Right lung (tissue), 10 donors: ENCODE measurements around the gene CYGB. TPM values are rescaled to one million over a fixed set of nuclear protein-coding genes. Genes with fewer than 3 reads are reported as not detected.

Experiments
- DNase-seq, 2 donors: peaks; one replicate each; pipeline ENCODE4 v3.0.0-alpha.2; 2013
- long read RNA-seq, 8 donors: transcript quantifications; one replicate each; lab custom pipeline, GENCODE V29; 2026
- polyA plus RNA-seq, 5 donors: library from polyadenylated mRNA; unstranded; fragments of 120-200 nt; gene quantifications; one replicate each; pipeline versions ENCODE4 v1.2.1 to v1.2.3, GENCODE V29; 2013; ENCODE audit warnings: inconsistent platforms in 1 of 5, low replicate concordance in 1 of 5; ENCODE audit not compliant: insufficient read length in 5 of 5, insufficient read depth in 1 of 5

Gene CYGB
- polyA plus RNA-seq = 10 to 100 TPM; 16.5 to 43.8 (median 30.4) TPM
- long read RNA-seq, donor 1, transcript CYGB-201 (4 exons, 2,158 nt) = major isoform, 36 of 37 reads
- long read RNA-seq, donor 1, partial matches to known transcripts = 0 of 37 reads
- long read RNA-seq, donor 1, other reads (novel, unspliced or antisense) = 0 of 37 reads
- long read RNA-seq, donor 2, transcript CYGB-201 (4 exons, 2,158 nt) = major isoform, 8 of 8 reads
- long read RNA-seq, donor 2, partial matches to known transcripts = 0 of 8 reads
- long read RNA-seq, donor 2, other reads (novel, unspliced or antisense) = 0 of 8 reads
- long read RNA-seq, donor 3, transcript CYGB-201 (4 exons, 2,158 nt) = major isoform, 20 of 27 reads
- long read RNA-seq, donor 3, partial matches to known transcripts = 6 of 27 reads
- long read RNA-seq, donor 3, other reads (novel, unspliced or antisense) = 0 of 27 reads
- long read RNA-seq, donor 4, transcript CYGB-201 (4 exons, 2,158 nt) = major isoform, 8 of 8 reads
- long read RNA-seq, donor 4, partial matches to known transcripts = 0 of 8 reads
- long read RNA-seq, donor 4, other reads (novel, unspliced or antisense) = 0 of 8 reads
- long read RNA-seq, donor 5, transcript CYGB-201 (4 exons, 2,158 nt) = major isoform, 21 of 22 reads
- long read RNA-seq, donor 5, partial matches to known transcripts = 0 of 22 reads
- long read RNA-seq, donor 5, other reads (novel, unspliced or antisense) = 0 of 22 reads
- long read RNA-seq, donor 6, transcript CYGB-201 (4 exons, 2,158 nt) = major isoform, 26 of 34 reads
- long read RNA-seq, donor 6, partial matches to known transcripts = 5 of 34 reads
- long read RNA-seq, donor 6, other reads (novel, unspliced or antisense) = 0 of 34 reads
- long read RNA-seq, donor 7, transcript CYGB-201 (4 exons, 2,158 nt) = major isoform, 16 of 17 reads
- long read RNA-seq, donor 7, partial matches to known transcripts = 0 of 17 reads
- long read RNA-seq, donor 7, other reads (novel, unspliced or antisense) = 0 of 17 reads
- long read RNA-seq, donor 8, transcript CYGB-201 (4 exons, 2,158 nt) = major isoform, 5 of 5 reads
- long read RNA-seq, donor 8, partial matches to known transcripts = 0 of 5 reads
- long read RNA-seq, donor 8, other reads (novel, unspliced or antisense) = 0 of 5 reads

GRCh38 chr17:76537578-76538280 is at the start of gene CYGB:
Gene CYGB (minus strand): TSS chr17:76537709. CDS start chr17:76537542, 167 bp downstream.
- no peak for DNase-seq

- DNase-seq = no peak
Measured at GRCh38 chr17:76586741-76587487, 49.4 kb upstream of the CYGB start.

GRCh38 chr17:76585649-76586593 is 48.4 kb upstream of the CYGB start, which contains the start of gene ST6GALNAC2:
Gene ST6GALNAC2 (minus strand): TSS chr17:76585860. CDS start chr17:76585808, 52 bp downstream.
- peak; percentile 39 to 47 for DNase-seq

GRCh38 chr17:76585033-76585648 is 47.6 kb upstream of the CYGB start:
- DNase-seq = no peak

- no peak for DNase-seq
Measured at GRCh38 chr17:76584427-76585032, 47.0 kb upstream of the CYGB start.

GRCh38 chr17:76582660-76583059 is 45.2 kb upstream of the CYGB start:
- DNase-seq = no peak

GRCh38 chr17:76581515-76581914 is 44.0 kb upstream of the CYGB start:
- no peak for DNase-seq

- DNase-seq = no peak
Measured at GRCh38 chr17:76579281-76579680, 41.8 kb upstream of the CYGB start.

GRCh38 chr17:76578376-76578775 is 40.9 kb upstream of the CYGB start:
- DNase-seq = no peak

GRCh38 chr17:76577876-76578275 is 40.4 kb upstream of the CYGB start:
- no peak for DNase-seq

GRCh38 chr17:76576189-76576588 is 38.7 kb upstream of the CYGB start:
- no peak for DNase-seq

- no peak for DNase-seq
Measured at GRCh38 chr17:76575570-76575969, 38.1 kb upstream of the CYGB start.

- DNase-seq = no peak
Measured at GRCh38 chr17:76574166-76574565, 36.7 kb upstream of the CYGB start.

GRCh38 chr17:76573096-76573495 is 35.6 kb upstream of the CYGB start:
- DNase-seq = no peak

GRCh38 chr17:76572201-76572910 is 34.8 kb upstream of the CYGB start:
- DNase-seq = no peak

GRCh38 chr17:76570877-76571471 is 33.5 kb upstream of the CYGB start:
- DNase-seq = no peak

GRCh38 chr17:76570457-76570856 is 32.9 kb upstream of the CYGB start:
- no peak for DNase-seq
